ENCODE results near the gene SKI. TPM values are rescaled to one million over a fixed set of nuclear protein-coding genes. Genes with fewer than 3 reads are reported as not detected.
"Not testable (repeated sequence)": the region's sequence is repeated elsewhere in the genome, so short reads cannot be mapped to it uniquely, and the experiment has no call there.

Gene SKI
- total RNA-seq, 1 donor from 2014 or later = 66.2 TPM

DNA sequence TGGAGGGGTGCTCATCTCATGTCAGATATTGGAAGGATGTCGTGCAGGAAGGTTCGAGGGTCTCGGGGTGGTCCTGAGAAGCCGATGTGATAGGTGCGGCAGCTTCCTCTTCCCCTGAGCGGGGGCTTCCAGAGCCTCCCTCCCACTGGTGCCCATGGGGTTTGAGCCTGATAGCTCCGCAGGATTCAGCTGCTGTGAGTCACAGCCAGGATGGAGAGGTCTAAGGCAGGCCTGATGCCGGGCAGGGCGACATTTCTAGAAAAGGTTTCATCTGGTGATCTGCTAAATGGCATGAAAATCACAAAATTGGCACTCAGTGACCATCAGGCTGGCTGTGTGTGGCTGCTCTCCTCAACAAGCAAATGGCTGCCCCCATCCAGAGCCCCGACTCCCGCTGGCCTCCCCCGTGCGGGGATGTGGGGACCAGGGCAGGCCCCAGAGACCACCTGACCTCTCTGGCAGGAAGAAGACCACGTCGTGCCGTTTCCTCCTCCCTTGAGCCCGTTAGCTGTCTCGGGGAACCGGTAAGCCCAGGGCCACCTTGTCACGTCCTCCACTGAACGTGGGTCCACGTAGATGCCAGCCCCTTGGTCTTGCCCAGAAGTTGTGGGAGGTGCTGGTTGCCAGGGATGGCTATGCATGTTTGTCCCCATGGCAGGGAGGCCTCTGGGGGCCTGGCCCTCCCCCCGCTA lies 66.1 kb downstream of the SKI start:
- Histone ChIP-seq H3K9ac (ENCODE audit: low read length) (peak overlapping the region; percentile 17), H4K20me1 (ENCODE audit: insufficient read depth, low read length) (peaks cover 86% of the 10 kb centered on the region), H3K4me3 (ENCODE audit: insufficient read depth, low read depth, low read length) (no peak overlapping the region), H3K4me1 (ENCODE audit: insufficient read depth, low read length) (peaks cover 52% of the 10 kb centered on the region), H3K36me3 (ENCODE audit: insufficient read depth, low read length) (no peaks in the 10 kb centered on the region), H2AFZ (ENCODE audit: low read depth, low read length) (no peak overlapping the region), H3K27ac (ENCODE audit: low read depth, low read length) (peak overlapping the region; percentile 8), H3K79me2 (ENCODE audit: insufficient read depth, low read length) (peaks cover 94% of the 10 kb centered on the region), H3K4me2 (ENCODE audit: low read length) (peak overlapping the region; percentile 19), H3K27me3 (ENCODE audit: insufficient read depth, low read length) (no peaks in the 10 kb centered on the region), H3K9me3 (ENCODE audit: insufficient read depth, low read depth, low read length) (no peaks in the 10 kb centered on the region)
- peaks cover 13% of the 10 kb centered on the region for H3K36me3 Mint-ChIP-seq (ENCODE audit: low read depth, unreplicated experiment)
- DNase-seq (ENCODE audit: low read depth) (no peak), FAIRE-seq (no peak)
- H3K27me3 Mint-ChIP-seq (ENCODE audit: low read depth, unreplicated experiment) = no peaks in the 10 kb centered on the region
- TF ChIP-seq, protein P1, sequence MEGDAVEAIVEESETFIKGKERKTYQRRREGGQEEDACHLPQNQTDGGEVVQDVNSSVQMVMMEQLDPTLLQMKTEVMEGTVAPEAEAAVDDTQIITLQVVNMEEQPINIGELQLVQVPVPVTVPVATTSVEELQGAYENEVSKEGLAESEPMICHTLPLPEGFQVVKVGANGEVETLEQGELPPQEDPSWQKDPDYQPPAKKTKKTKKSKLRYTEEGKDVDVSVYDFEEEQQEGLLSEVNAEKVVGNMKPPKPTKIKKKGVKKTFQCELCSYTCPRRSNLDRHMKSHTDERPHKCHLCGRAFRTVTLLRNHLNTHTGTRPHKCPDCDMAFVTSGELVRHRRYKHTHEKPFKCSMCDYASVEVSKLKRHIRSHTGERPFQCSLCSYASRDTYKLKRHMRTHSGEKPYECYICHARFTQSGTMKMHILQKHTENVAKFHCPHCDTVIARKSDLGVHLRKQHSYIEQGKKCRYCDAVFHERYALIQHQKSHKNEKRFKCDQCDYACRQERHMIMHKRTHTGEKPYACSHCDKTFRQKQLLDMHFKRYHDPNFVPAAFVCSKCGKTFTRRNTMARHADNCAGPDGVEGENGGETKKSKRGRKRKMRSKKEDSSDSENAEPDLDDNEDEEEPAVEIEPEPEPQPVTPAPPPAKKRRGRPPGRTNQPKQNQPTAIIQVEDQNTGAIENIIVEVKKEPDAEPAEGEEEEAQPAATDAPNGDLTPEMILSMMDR (IDR thresholded peaks at IDR 0.05; ENCODE audit: insufficient read depth, low read depth, low read length) = no peak
- no peak for TF ChIP-seq EZH2 (IDR thresholded peaks at IDR 0.05; ENCODE audit: insufficient read depth, low read length)
- no peak overlapping the region for H3K4me3 Mint-ChIP-seq (ENCODE audit: unreplicated experiment)
- H3K9me3 Mint-ChIP-seq (ENCODE audit: unreplicated experiment) = no peaks in the 10 kb centered on the region
- peaks cover 24% of the 10 kb centered on the region for H3K4me1 Mint-ChIP-seq (ENCODE audit: low read depth, unreplicated experiment)
- no peak overlapping the region for H3K27ac Mint-ChIP-seq (ENCODE audit: unreplicated experiment)

DNA sequence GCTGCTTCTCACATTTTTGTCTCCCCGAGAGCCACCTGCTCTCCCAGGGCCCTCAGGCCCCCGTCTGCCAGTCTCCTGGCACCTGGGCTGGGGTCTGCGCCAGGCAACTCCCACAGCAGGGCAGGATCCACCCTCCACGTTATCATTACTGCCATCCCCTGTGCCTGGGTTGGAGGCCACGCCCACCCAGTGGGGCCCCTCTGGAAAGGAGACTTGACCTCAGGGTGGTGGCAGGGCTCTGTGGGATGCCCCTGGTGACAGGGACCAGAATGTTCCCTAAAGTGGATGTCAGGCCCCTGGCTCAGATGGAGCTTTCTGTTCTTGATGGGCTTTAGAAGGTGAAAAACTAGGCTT lies 66.6 kb downstream of the SKI start:
- FAIRE-seq (no peak), DNase-seq (ENCODE audit: low read depth) (no peak)
- H3K9me3 ChIP-seq (ENCODE audit: insufficient read depth, low read depth, low read length) = no peaks in the 10 kb centered on the region
- peak overlapping the region; percentile 17 for H3K9ac ChIP-seq (ENCODE audit: low read length)
- no peak overlapping the region for H3K27ac Mint-ChIP-seq (ENCODE audit: unreplicated experiment)
- H2AFZ ChIP-seq (ENCODE audit: low read depth, low read length) = no peak overlapping the region
- no peak overlapping the region for H3K4me3 ChIP-seq (ENCODE audit: insufficient read depth, low read depth, low read length)
- H4K20me1 ChIP-seq (ENCODE audit: insufficient read depth, low read length) = peaks cover 88% of the 10 kb centered on the region
- H3K4me1 ChIP-seq (ENCODE audit: insufficient read depth, low read length) = peaks cover 49% of the 10 kb centered on the region
- H3K4me3 Mint-ChIP-seq (ENCODE audit: unreplicated experiment) = no peak overlapping the region
- no peaks in the 10 kb centered on the region for H3K27me3 Mint-ChIP-seq (ENCODE audit: low read depth, unreplicated experiment)
- no peaks in the 10 kb centered on the region for H3K9me3 Mint-ChIP-seq (ENCODE audit: unreplicated experiment)
- H3K27ac ChIP-seq (ENCODE audit: low read depth, low read length) = no peak overlapping the region
- H3K36me3 ChIP-seq (ENCODE audit: insufficient read depth, low read length) = no peaks in the 10 kb centered on the region
- peaks cover 95% of the 10 kb centered on the region for H3K79me2 ChIP-seq (ENCODE audit: insufficient read depth, low read length)
- peaks cover 13% of the 10 kb centered on the region for H3K36me3 Mint-ChIP-seq (ENCODE audit: low read depth, unreplicated experiment)
- no peak overlapping the region for H3K4me2 ChIP-seq (ENCODE audit: low read length)
- TF ChIP-seq, protein P1 (IDR thresholded peaks at IDR 0.05; ENCODE audit: insufficient read depth, low read depth, low read length) = no peak
- no peak for TF ChIP-seq EZH2 (IDR thresholded peaks at IDR 0.05; ENCODE audit: insufficient read depth, low read length)
- H3K27me3 ChIP-seq (ENCODE audit: insufficient read depth, low read length) = no peaks in the 10 kb centered on the region
- peaks cover 24% of the 10 kb centered on the region for H3K4me1 Mint-ChIP-seq (ENCODE audit: low read depth, unreplicated experiment)

DNA sequence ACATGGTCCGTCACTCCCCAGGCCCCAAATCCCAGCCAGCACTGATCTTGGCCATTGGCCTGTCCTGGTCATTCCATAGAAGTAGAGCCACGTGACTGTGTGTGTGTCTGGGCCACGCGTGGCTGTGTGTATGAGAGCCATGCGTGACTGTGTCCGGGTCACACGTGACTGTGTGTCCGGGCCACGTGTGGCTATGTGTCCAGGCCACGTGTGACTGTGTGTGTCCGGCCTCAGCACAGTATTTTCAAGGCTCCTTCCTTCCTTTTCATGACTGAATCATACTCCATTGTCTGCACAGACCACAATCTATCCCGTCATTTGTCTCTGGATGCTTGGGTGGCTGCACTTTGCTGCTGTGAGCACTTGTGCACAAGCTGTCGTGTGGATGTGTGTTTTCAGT lies 67.4 kb downstream of the SKI start:
- peaks cover 95% of the 10 kb centered on the region for H3K79me2 ChIP-seq (ENCODE audit: insufficient read depth, low read length)
- no peak for FAIRE-seq
- H3K36me3 Mint-ChIP-seq (ENCODE audit: low read depth, unreplicated experiment) = peaks cover 13% of the 10 kb centered on the region
- TF ChIP-seq EZH2 (IDR thresholded peaks at IDR 0.05; ENCODE audit: insufficient read depth, low read length) = no peak
- TF ChIP-seq, protein P1 (IDR thresholded peaks at IDR 0.05; ENCODE audit: insufficient read depth, low read depth, low read length) = no peak
- H4K20me1 ChIP-seq (ENCODE audit: insufficient read depth, low read length) = peaks cover 88% of the 10 kb centered on the region
- H3K27ac Mint-ChIP-seq (ENCODE audit: unreplicated experiment) = peak overlapping the region; percentile 50
- H3K9ac ChIP-seq (ENCODE audit: low read length) = no peak overlapping the region
- H3K4me1 Mint-ChIP-seq (ENCODE audit: low read depth, unreplicated experiment) = peaks cover 18% of the 10 kb centered on the region
- no peak overlapping the region for H3K4me3 Mint-ChIP-seq (ENCODE audit: unreplicated experiment)
- no peak overlapping the region for H3K4me3 ChIP-seq (ENCODE audit: insufficient read depth, low read depth, low read length)
- H3K4me1 ChIP-seq (ENCODE audit: insufficient read depth, low read length) = peaks cover 45% of the 10 kb centered on the region
- H3K4me2 ChIP-seq (ENCODE audit: low read length) = no peak overlapping the region
- no peak overlapping the region for H3K27ac ChIP-seq (ENCODE audit: low read depth, low read length)
- DNase-seq (ENCODE audit: low read depth) = no peak
- no peaks in the 10 kb centered on the region for H3K36me3 ChIP-seq (ENCODE audit: insufficient read depth, low read length)
- no peak overlapping the region for H2AFZ ChIP-seq (ENCODE audit: low read depth, low read length)
- H3K9me3 Mint-ChIP-seq (ENCODE audit: unreplicated experiment) = no peaks in the 10 kb centered on the region
- H3K27me3 Mint-ChIP-seq (ENCODE audit: low read depth, unreplicated experiment) = no peaks in the 10 kb centered on the region
- H3K27me3 ChIP-seq (ENCODE audit: insufficient read depth, low read length) = no peaks in the 10 kb centered on the region
- H3K9me3 ChIP-seq (ENCODE audit: insufficient read depth, low read depth, low read length) = no peaks in the 10 kb centered on the region

DNA sequence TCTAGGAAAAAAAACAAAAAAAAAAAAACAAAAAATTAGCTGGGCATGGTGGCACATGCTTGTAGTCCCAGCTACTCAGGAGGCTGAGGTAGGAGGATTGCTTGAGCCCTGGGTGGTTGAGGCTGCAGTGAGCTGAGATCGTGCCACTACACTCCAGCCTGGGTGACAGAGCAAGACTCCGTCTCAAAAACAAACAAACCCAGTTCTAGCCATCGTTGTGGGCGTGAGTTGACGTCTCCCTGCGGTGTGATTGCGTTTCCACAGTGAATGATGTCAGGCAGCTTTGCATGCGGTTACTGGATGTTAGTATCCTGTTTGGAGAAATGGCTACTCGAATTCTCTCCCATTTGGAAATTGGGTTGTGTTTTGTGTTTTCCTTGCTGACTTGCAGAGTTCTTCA lies 68.1 kb downstream of the SKI start:
- not testable (repeated sequence) for H3K9me3 ChIP-seq (ENCODE audit: insufficient read depth, low read depth, low read length); H3K9me3 Mint-ChIP-seq (ENCODE audit: unreplicated experiment); H3K4me3 Mint-ChIP-seq (ENCODE audit: unreplicated experiment); H3K27me3 Mint-ChIP-seq (ENCODE audit: low read depth, unreplicated experiment); H3K27ac Mint-ChIP-seq (ENCODE audit: unreplicated experiment); H3K4me3 ChIP-seq (ENCODE audit: insufficient read depth, low read depth, low read length); H3K36me3 ChIP-seq (ENCODE audit: insufficient read depth, low read length); H3K27me3 ChIP-seq (ENCODE audit: insufficient read depth, low read length); H2AFZ ChIP-seq (ENCODE audit: low read depth, low read length); FAIRE-seq
- H3K9ac ChIP-seq (ENCODE audit: low read length) = peak overlapping the region; percentile 33
- H3K36me3 Mint-ChIP-seq (ENCODE audit: low read depth, unreplicated experiment) = peaks cover 13% of the 10 kb centered on the region
- H4K20me1 ChIP-seq (ENCODE audit: insufficient read depth, low read length) = peaks cover 94% of the 10 kb centered on the region
- peak; percentile 58 for DNase-seq (ENCODE audit: low read depth)
- peaks cover 42% of the 10 kb centered on the region for H3K4me1 ChIP-seq (ENCODE audit: insufficient read depth, low read length)
- peaks cover 14% of the 10 kb centered on the region for H3K4me1 Mint-ChIP-seq (ENCODE audit: low read depth, unreplicated experiment)
- H3K4me2 ChIP-seq (ENCODE audit: low read length) = peak overlapping the region; percentile 45
- peak overlapping the region; percentile 30 for H3K27ac ChIP-seq (ENCODE audit: low read depth, low read length)
- H3K79me2 ChIP-seq (ENCODE audit: insufficient read depth, low read length) = peaks cover 99% of the 10 kb centered on the region

Data from astrocyte (in vitro differentiated cells and primary cell).